GM23248 (cell line): ENCODE measurements around the gene PRSS16. TPM values are rescaled to one million over a fixed set of nuclear protein-coding genes. Genes with fewer than 3 reads are reported as not detected.
A peak's percentile ranks its signal among the peaks of the same experiment; 100 is the strongest.

Source experiments
- DNase-seq: peaks from one replicate; pipeline ENCODE4 v3.0.0-alpha.2; 2015
- H2AFZ ChIP-seq: fragments of 200-600 bp; sonication (generic); 2 replicates; pipeline ENCODE4 v1.6.1; 2016; ENCODE audit warnings: antibody characterized with exemption
- H3F3A ChIP-seq: fragments of 200-600 bp; sonication (generic); 2 replicates; pipeline ENCODE4 v1.6.1; 2016; ENCODE audit warnings: mild to moderate bottlenecking, antibody characterized with exemption, mixed run types; ENCODE audit not compliant: insufficient read depth
- H3K27ac ChIP-seq: fragments of 200-600 bp; sonication (generic); 2 replicates; pipeline ENCODE4 v1.5.1; 2016; ENCODE audit warnings: mild to moderate bottlenecking
- H3K27me3 ChIP-seq: fragments of 200-600 bp; sonication (generic); replicated peaks from 2 replicates; pipeline ENCODE4 v1.6.1; 2016; ENCODE audit warnings: mild to moderate bottlenecking; ENCODE audit not compliant: insufficient read depth
- H3K36me3 ChIP-seq: fragments of 200-600 bp; sonication (generic); 2 replicates; pipeline ENCODE4 v1.6.1; 2016; ENCODE audit warnings: low read depth, mild to moderate bottlenecking
- H3K4me1 ChIP-seq: fragments of 200-600 bp; sonication (generic); 2 replicates; pipeline ENCODE4 v1.6.1; 2016; ENCODE audit warnings: mild to moderate bottlenecking; ENCODE audit not compliant: insufficient read depth
- H3K4me2 ChIP-seq: fragments of 200-600 bp; sonication (generic); one replicate; pipeline ENCODE4 v1.6.1; 2016; ENCODE audit warnings: mild to moderate bottlenecking; ENCODE audit not compliant: unreplicated experiment
- H3K4me3 ChIP-seq: fragments of 200-600 bp; sonication (generic); 2 replicates; pipeline ENCODE4 v1.5.1; 2016; ENCODE audit warnings: mild to moderate bottlenecking
- H3K79me2 ChIP-seq: fragments of 200-600 bp; sonication (generic); 2 replicates; pipeline ENCODE4 v1.6.1; 2016; ENCODE audit warnings: mild to moderate bottlenecking; ENCODE audit not compliant: insufficient read depth
- H3K9ac ChIP-seq: fragments of 200-600 bp; sonication (generic); 2 replicates; pipeline ENCODE4 v1.6.1; 2016; ENCODE audit warnings: mild to moderate bottlenecking
- H3K9me2 ChIP-seq: fragments of 200-600 bp; sonication (generic); 2 replicates; pipeline ENCODE4 v1.6.1; 2016; ENCODE audit warnings: mixed run types, mild to moderate bottlenecking, moderate library complexity; ENCODE audit not compliant: insufficient read depth
- H3K9me3 ChIP-seq: fragments of 200-600 bp; sonication (generic); one replicate; pipeline ENCODE4 v1.6.1; 2017; ENCODE audit warnings: low read depth
- H4K20me1 ChIP-seq: fragments of 200-600 bp; sonication (generic); 2 replicates; pipeline ENCODE4 v1.6.0; 2016; ENCODE audit not compliant: insufficient read depth
- EZH2 ChIP-seq: fragments of 200-600 bp; sonication (generic); IDR thresholded peaks from 2 replicates; pipeline ENCODE4 v1.6.1; 2018; ENCODE audit warnings: antibody characterized with exemption, mild to moderate bottlenecking; ENCODE audit not compliant: insufficient read depth, poor library complexity, severe bottlenecking
- EZH2phosphoT487 ChIP-seq: fragments of 200-600 bp; sonication (generic); IDR thresholded peaks from 2 replicates; pipeline ENCODE4 v1.6.1; 2018; ENCODE audit warnings: antibody characterized with exemption, moderate library complexity, mild to moderate bottlenecking, low read depth; ENCODE audit not compliant: insufficient read depth
- WGBS, 2 experiments: methylation state at CpG; one replicate each; pipeline ENCODE4 v1.1.6; 2015 to 2017; ENCODE audit warnings: low lambda C conversion rate in 2 of 2, low coverage in 1 of 2; ENCODE audit errors: missing lambda C conversion rate in 2 of 2; 5-methylcytosine and 5-hydroxymethylcytosine counted together
- in situ Hi-C: fragments of 300-500 bp; cut with MboI; formaldehyde crosslinking; loops from 2 replicates; pipeline ENCODE4 v1.15.0; 2020
- polyA plus RNA-seq: library from polyadenylated mRNA; unstranded; fragments of >200 nt; fragmentation: Nextera tagmentation; extraction: Ambion mirVana; gene quantifications from 2 replicates; pipeline ENCODE4 v1.2.1, GENCODE V29; 2016
- total RNA-seq: library from RNA; depleted of rRNA; stranded (reverse); fragments of >200 nt; shearing (Covaris generic); gene quantifications from 2 replicates; pipeline ENCODE4 v1.2.3, GENCODE V29; 2014; rRNA removed

The PRSS16 gene
- total and polyA plus RNA-seq, 2 experiments from 2014 or later: 0.86 TPM; not detected in 1

- peak; percentile 26 for DNase-seq
These were observed 50.6 kb downstream of the PRSS16 start for GRCh38 chr6:27297857-27298730.

GRCh38 chr6:27303613-27304272 is 56.2 kb downstream of the PRSS16 start:
- H3F3A ChIP-seq: no peaks in the 10 kb centered on the region

More at GRCh38 chr6:27297857-27298730, 50.6 kb downstream of the PRSS16 start:
- H3K9me3 ChIP-seq: no peaks in the 10 kb centered on the region
- no peak overlapping the region for H2AFZ ChIP-seq
- no peaks in the 10 kb centered on the region for H3K79me2 ChIP-seq
- in situ Hi-C loops: no loop called here
- peak overlapping the region; percentile 95 for H3K4me2 ChIP-seq
- no peaks in the 10 kb centered on the region for H4K20me1 ChIP-seq
- no peak for TF ChIP-seq EZH2
- no peak for TF ChIP-seq EZH2phosphoT487
- H3F3A ChIP-seq: peaks cover 9% of the 10 kb centered on the region; the same call in 1 of the 2 replicates
- H3K27ac ChIP-seq: no peak overlapping the region
- no peak overlapping the region for H3K9ac ChIP-seq
- WGBS, 2 experiments: 21 to 23% methylated on average over 22 of the region's 22 CpGs
- peaks cover 30% of the 10 kb centered on the region for H3K27me3 ChIP-seq
- H3K9me2 ChIP-seq: no peaks in the 10 kb centered on the region
- no peaks in the 10 kb centered on the region for H3K36me3 ChIP-seq
- H3K4me3 ChIP-seq: no peak overlapping the region
- H3K4me1 ChIP-seq: peaks cover 9% of the 10 kb centered on the region; the same call in 1 of the 2 replicates

More at GRCh38 chr6:27303613-27304272, 56.2 kb downstream of the PRSS16 start:
- Histone ChIP-seq H3K9me2 (no peaks in the 10 kb centered on the region), H3K36me3 (no peaks in the 10 kb centered on the region), H3K4me3 (no peak overlapping the region), H3K9me3 (no peaks in the 10 kb centered on the region), H3K9ac (no peak overlapping the region), H2AFZ (no peak overlapping the region), H4K20me1 (no peaks in the 10 kb centered on the region), H3K4me1 (no peaks in the 10 kb centered on the region), H3K27ac (no peak overlapping the region), H3K4me2 (no peak overlapping the region), H3K27me3 (peaks cover 24% of the 10 kb centered on the region), H3K79me2 (no peaks in the 10 kb centered on the region)
- no peak for TF ChIP-seq EZH2
- no peak for TF ChIP-seq EZH2phosphoT487
- DNase-seq: no peak
- in situ Hi-C loops: no loop called here
- WGBS, 2 experiments: 28 to 31% methylated on average over 16 of the region's 16 CpGs

Other genes starting within 250 kb of the PRSS16 start
- gene POM121L2, start 64.6 kb downstream of the PRSS16 start, total RNA-seq: not detected in 2 replicates
- not detected in 2 replicates for gene POM121L2, start 64.6 kb downstream of the PRSS16 start, polyA plus RNA-seq
- 1.4 and 4.7 TPM in 2 replicates for gene ZNF391, start 141.1 kb downstream of the PRSS16 start, total RNA-seq
- gene ZNF391, start 141.1 kb downstream of the PRSS16 start, polyA plus RNA-seq: 2.3 and 2.4 TPM in 2 replicates
- gene ZNF184, start 225.4 kb downstream of the PRSS16 start, total RNA-seq: 3.2 and 3.8 TPM in 2 replicates
- gene ZNF184, start 225.4 kb downstream of the PRSS16 start, polyA plus RNA-seq: 3.8 TPM in 2 replicates